Right lobe of liver (tissue), 4 donors: Measurements from ENCODE around the gene QSER1.

Source experiments
- CTCF ChIP-seq, 4 donors: fragments of 200-600 bp in 3 of 4; fragments of 450-650 bp in 1 of 4; IDR thresholded peaks; one replicate each; pipeline versions ENCODE4 v1.5.1 to v1.8.0; 2016 to 2022; ENCODE audit warnings: antibody characterized with exemption in 4 of 4, mild to moderate bottlenecking in 2 of 4
- POLR2A ChIP-seq: fragments of 450-650 bp; IDR thresholded peaks from one replicate; pipeline ENCODE4 v1.6.1; 2017; ENCODE audit warnings: antibody characterized with exemption, mild to moderate bottlenecking
- donor health status: DM: no; HTN: no; CAD: no.
- donor health status: DM: no; HTN: no; CAD: no.
- donor health status: DM: no; HTN: yes; CAD: no.

GRCh38 chr11:32916361-32916760 lies 23.8 kb downstream of the QSER1 start:
- TF ChIP-seq CTCF (IDR thresholded peaks at IDR 0.05): no peak
- TF ChIP-seq POLR2A: no peak
